SK-N-SH (cell line): ENCODE measurements around the gene MAGEA12. TPM values are rescaled to one million over a fixed set of nuclear protein-coding genes. Genes with fewer than 3 reads are reported as not detected.
"Not testable (repeated sequence)": the region's sequence is repeated elsewhere in the genome, so short reads cannot be mapped to it uniquely, and the experiment has no call there.

Experiments
- CTCF ChIA-PET: fragments of 300-600, 350-600 bp; formaldehyde crosslinking; extraction: SDS; loops from one replicate; lab custom pipeline; 2021; lab: Yijun Ruan, JAX
- POLR2A ChIA-PET: fragments of 350-600 bp; sonication (Branson Sonifier 250); formaldehyde crosslinking; extraction: SDS; loops from one replicate; lab custom pipeline; 2020; ENCODE audit warnings: antibody characterized with exemption, inconsistent platforms; lab: Yijun Ruan, JAX
- DNase-seq: peaks from one replicate; pipeline ENCODE4 v3.0.0; 2012
- H2AFZ ChIP-seq: fragments of 200-600 bp; sonication (generic); 2 replicates; pipeline ENCODE4 v1.8.1; 2016; ENCODE audit warnings: antibody characterized with exemption, mild to moderate bottlenecking, low read depth
- H3F3A ChIP-seq: fragments of 200-600 bp; sonication (generic); replicated peaks from 2 replicates; pipeline ENCODE3; 2016; ENCODE audit warnings: antibody characterized with exemption, mild to moderate bottlenecking; ENCODE audit not compliant: insufficient read depth
- H3K27ac ChIP-seq, 2 experiments: fragments of 200-500 bp in 1 of 2; fragments of 200-600 bp in 1 of 2; sonication (Bioruptor generic) in 1 of 2; sonication (generic), shearing (Covaris generic) in 1 of 2; 2 replicates each; pipeline versions ENCODE4 v1.5.1 to v1.6.1; 2014 to 2016; ENCODE audit warnings: low read depth in 2 of 2, inconsistent platforms in 1 of 2, low read length in 1 of 2, mild to moderate bottlenecking in 1 of 2, mixed read lengths in 1 of 2
- H3K27me3 ChIP-seq: fragments of 200-600 bp; sonication (generic), shearing (Covaris generic); 2 replicates; pipeline ENCODE4 v1.6.1; 2016; ENCODE audit warnings: mixed run types; ENCODE audit not compliant: insufficient read depth
- H3K36me3 ChIP-seq, 2 experiments: fragments of 200-500 bp in 1 of 2; fragments of 200-600 bp in 1 of 2; sonication (Bioruptor generic) in 1 of 2; sonication (generic) in 1 of 2; replicated peaks in 1 of 2; 2 replicates each; pipeline versions ENCODE3 to v1.5.1; 2014 to 2016; ENCODE audit warnings: low read length in 1 of 2, mild to moderate bottlenecking in 1 of 2; ENCODE audit not compliant: insufficient read depth in 2 of 2, control insufficient read depth in 1 of 2
- H3K4me1 ChIP-seq, 2 experiments: fragments of 200-500 bp in 1 of 2; fragments of 200-600 bp in 1 of 2; sonication (Bioruptor generic) in 1 of 2; sonication (generic), shearing (Covaris generic) in 1 of 2; 2 replicates each; pipeline versions ENCODE4 v1.5.1 to v1.6.1; 2014 to 2016; ENCODE audit warnings: low read depth in 1 of 2, low read length in 1 of 2, mixed run types in 1 of 2; ENCODE audit not compliant: insufficient read depth in 2 of 2, control insufficient read depth in 1 of 2
- H3K4me2 ChIP-seq: fragments of 200-600 bp; sonication (generic), shearing (Covaris generic); 2 replicates; pipeline ENCODE4 v1.6.1; 2017; ENCODE audit warnings: mixed run types
- H3K4me3 ChIP-seq, 2 experiments: fragments of 200-500 bp in 1 of 2; fragments of 200-600 bp in 1 of 2; sonication (Bioruptor generic) in 1 of 2; sonication (generic), shearing (Covaris generic) in 1 of 2; 2 replicates each; pipeline versions ENCODE4 v1.5.1 to v1.8.1; 2014 to 2016; ENCODE audit warnings: low read depth in 2 of 2, inconsistent platforms in 1 of 2, low read length in 1 of 2, mild to moderate bottlenecking in 1 of 2, mixed read lengths in 1 of 2, moderate library complexity in 1 of 2
- H3K79me2 ChIP-seq: fragments of 200-600 bp; sonication (generic); 2 replicates; pipeline ENCODE4 v1.8.1; 2017; ENCODE audit warnings: mild to moderate bottlenecking; ENCODE audit not compliant: insufficient read depth
- H3K9ac ChIP-seq: fragments of 200-600 bp; sonication (generic); 2 replicates; pipeline ENCODE4 v1.6.1; 2017; ENCODE audit warnings: mixed run types
- H3K9me2 ChIP-seq: fragments of 200-600 bp; sonication (generic); 2 replicates; pipeline ENCODE4 v1.6.1; 2017; ENCODE audit warnings: mixed run types
- H3K9me3 ChIP-seq: fragments of 200-600 bp; sonication (generic); 2 replicates; pipeline ENCODE4 v1.6.1; 2017; ENCODE audit warnings: mixed run types, mild to moderate bottlenecking, moderate library complexity
- H4K20me1 ChIP-seq: fragments of 200-600 bp; sonication (generic); 2 replicates; pipeline ENCODE4 v1.6.1; 2017; ENCODE audit warnings: mild to moderate bottlenecking, mixed run types; ENCODE audit not compliant: insufficient read depth
- CHD2 ChIP-seq: fragments of 150-350 bp; IDR thresholded peaks from 2 replicates; pipeline ENCODE4 v1.6.1; 2018; ENCODE audit warnings: low read length; ENCODE audit not compliant: partially characterized antibody
- ELF1 ChIP-seq: IDR thresholded peaks from 2 replicates; pipeline ENCODE4 v1.4.0; 2012
- FOXJ3 ChIP-seq: sonication (generic); formaldehyde crosslinking; IDR thresholded peaks from 2 replicates; pipeline ENCODE4 v1.5.1; 2020; ENCODE audit warnings: mild to moderate bottlenecking, missing genetic modification reagents
- GABPA ChIP-seq: IDR thresholded peaks from 2 replicates; pipeline ENCODE4 v1.4.0; 2012; ENCODE audit warnings: low read depth, mild to moderate bottlenecking
- GATA2 ChIP-seq: sonication (generic); formaldehyde crosslinking; IDR thresholded peaks from 2 replicates; pipeline ENCODE4 v1.5.0; 2020; ENCODE audit warnings: mild to moderate bottlenecking, missing genetic modification reagents
- JUND ChIP-seq: IDR thresholded peaks from 2 replicates; pipeline ENCODE4 v1.4.0; 2012
- MEF2A ChIP-seq: IDR thresholded peaks from 2 replicates; pipeline ENCODE4 v1.4.0; 2012; ENCODE audit warnings: low read depth, borderline replicate concordance
- MXI1 ChIP-seq: IDR thresholded peaks from 2 replicates; pipeline ENCODE4 v1.6.1; 2012; ENCODE audit warnings: mild to moderate bottlenecking, low read depth, low read length, improper control_type of control experiment
- NRF1 ChIP-seq: IDR thresholded peaks from 2 replicates; pipeline ENCODE4 v1.6.1; 2012; ENCODE audit warnings: low read depth, mild to moderate bottlenecking, low read length
- PBX3 ChIP-seq: IDR thresholded peaks from 2 replicates; pipeline ENCODE4; 2012
- POLR2AphosphoS5 ChIP-seq: IDR thresholded peaks from 2 replicates; pipeline ENCODE4 v1.6.1; 2012; ENCODE audit warnings: low read depth, low read length
- SIN3A ChIP-seq: IDR thresholded peaks from 2 replicates; pipeline ENCODE4 v1.6.1; 2012; ENCODE audit warnings: low read depth, mild to moderate bottlenecking, low read length, moderate library complexity, borderline replicate concordance
- TAF1 ChIP-seq: IDR thresholded peaks from 2 replicates; pipeline ENCODE4 v1.6.1; 2012; ENCODE audit warnings: low read depth, mild to moderate bottlenecking, low read length, moderate library complexity, borderline replicate concordance
- USF1 ChIP-seq: IDR thresholded peaks from 2 replicates; pipeline ENCODE4 v1.4.0; 2012; ENCODE audit warnings: low read depth, borderline replicate concordance
- USF2 ChIP-seq: fragments of 150-350 bp; IDR thresholded peaks from 2 replicates; pipeline ENCODE4 v1.6.1; 2017; ENCODE audit warnings: antibody characterized with exemption, low read length, low read depth, borderline replicate concordance
- YY1 ChIP-seq: IDR thresholded peaks from 2 replicates; pipeline ENCODE4 v1.4.0; 2012; ENCODE audit warnings: low read depth, mild to moderate bottlenecking
- WGBS: methylation state at CpG from one replicate; pipeline ENCODE4 v1.1.6; 2017; ENCODE audit warnings: low lambda C conversion rate; 5-methylcytosine and 5-hydroxymethylcytosine counted together
- polyA plus RNA-seq, 3 experiments: library from polyadenylated mRNA; depleted of rRNA; stranded (reverse); fragments of >200 nt; gene quantifications; 2 replicates each; pipeline ENCODE4 v1.2.3, GENCODE V29; 2012
- TF ChIP-seq, protein P1 (sequence below): IDR thresholded peaks from 2 replicates; pipeline ENCODE4 v1.4.0; 2012; ENCODE audit warnings: low read depth, borderline replicate concordance
- TF ChIP-seq, protein P2 (sequence below): IDR thresholded peaks from 2 replicates; pipeline ENCODE4 v1.4.0; 2012; ENCODE audit warnings: low read depth

Gene MAGEA12, protein sequence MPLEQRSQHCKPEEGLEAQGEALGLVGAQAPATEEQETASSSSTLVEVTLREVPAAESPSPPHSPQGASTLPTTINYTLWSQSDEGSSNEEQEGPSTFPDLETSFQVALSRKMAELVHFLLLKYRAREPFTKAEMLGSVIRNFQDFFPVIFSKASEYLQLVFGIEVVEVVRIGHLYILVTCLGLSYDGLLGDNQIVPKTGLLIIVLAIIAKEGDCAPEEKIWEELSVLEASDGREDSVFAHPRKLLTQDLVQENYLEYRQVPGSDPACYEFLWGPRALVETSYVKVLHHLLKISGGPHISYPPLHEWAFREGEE
- 81.1 and 104 TPM in 2 replicates for polyA plus RNA-seq (2012; rRNA removed)
- polyA plus RNA-seq (2012; cell fraction: cytosol; rRNA removed): 76.2 and 85.6 TPM in 2 replicates
- 79.9 and 92.3 TPM in 2 replicates for polyA plus RNA-seq (2012; cell fraction: nucleus; rRNA removed)

GRCh38 chrX:152733261-152733975 is at the start of gene MAGEA12, which contains the start of gene CSAG1:
TSS of gene MAGEA12 (plus strand) at chrX:152733757. CDS start at chrX:152736162, 2,405 bp downstream.
TSS of gene CSAG1 (minus strand) at chrX:152733721. CDS start at chrX:152732460, 1,261 bp downstream.
- Histone ChIP-seq H2AFZ (no peak within 1 kb of the TSS), H3K36me3 (peaks cover 2 to 4% of the 10 kb centered on the region in 2 experiments), H3K9me3 (no peaks in the 10 kb centered on the region), H3K27ac (no peak within 1 kb of the TSS), H3K4me2 (peak within 1 kb of the TSS; percentile 79), H4K20me1 (no peaks in the 10 kb centered on the region), H3K4me1 (peaks cover 0 to 6% of the 10 kb centered on the region in 2 experiments; a peak in 1 of 4 replicates), H3K79me2 (peaks cover 55% of the 10 kb centered on the region), H3K4me3 (peak within 1 kb of the TSS; percentile 64 to 73), H3F3A (no peaks in the 10 kb centered on the region), H3K9me2 (no peaks in the 10 kb centered on the region), H3K27me3 (no peaks in the 10 kb centered on the region), H3K9ac (peak within 1 kb of the TSS; percentile 82)
- POLR2A ChIA-PET: no interaction called here
- CTCF ChIA-PET: no interaction called here
- DNase-seq: peak; percentile 81
- TF ChIP-seq TAF1 (peak; percentile 40; the same call in 1 of the 2 replicates), GABPA (peak; percentile 83), ELF1 (peak; percentile 50), USF2 (peak; percentile 39; the same call in 1 of the 2 replicates), NRF1 (peak; percentile 54; the same call in 1 of the 2 replicates), MXI1 (0 out of 2 replicates have a peak, but pooled peaks have one; percentile 20), YY1 (no peak), POLR2AphosphoS5 (0 out of 2 replicates have a peak, but pooled peaks have one; percentile 32), PBX3 (no peak), SIN3A (peak; percentile 59; the same call in 1 of the 2 replicates), MEF2A (no peak), CHD2 (peak; percentile 98), JUND (0 out of 2 replicates have a peak, but pooled peaks have one; percentile 12), FOXJ3 (CRISPR knock-in tag) (no peak), GATA2 (CRISPR knock-in tag) (no peak), USF1 (peak; percentile 91)
- TF ChIP-seq, protein P1, sequence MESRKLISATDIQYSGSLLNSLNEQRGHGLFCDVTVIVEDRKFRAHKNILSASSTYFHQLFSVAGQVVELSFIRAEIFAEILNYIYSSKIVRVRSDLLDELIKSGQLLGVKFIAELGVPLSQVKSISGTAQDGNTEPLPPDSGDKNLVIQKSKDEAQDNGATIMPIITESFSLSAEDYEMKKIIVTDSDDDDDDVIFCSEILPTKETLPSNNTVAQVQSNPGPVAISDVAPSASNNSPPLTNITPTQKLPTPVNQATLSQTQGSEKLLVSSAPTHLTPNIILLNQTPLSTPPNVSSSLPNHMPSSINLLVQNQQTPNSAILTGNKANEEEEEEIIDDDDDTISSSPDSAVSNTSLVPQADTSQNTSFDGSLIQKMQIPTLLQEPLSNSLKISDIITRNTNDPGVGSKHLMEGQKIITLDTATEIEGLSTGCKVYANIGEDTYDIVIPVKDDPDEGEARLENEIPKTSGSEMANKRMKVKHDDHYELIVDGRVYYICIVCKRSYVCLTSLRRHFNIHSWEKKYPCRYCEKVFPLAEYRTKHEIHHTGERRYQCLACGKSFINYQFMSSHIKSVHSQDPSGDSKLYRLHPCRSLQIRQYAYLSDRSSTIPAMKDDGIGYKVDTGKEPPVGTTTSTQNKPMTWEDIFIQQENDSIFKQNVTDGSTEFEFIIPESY: peak; percentile 97
- TF ChIP-seq, protein P2, sequence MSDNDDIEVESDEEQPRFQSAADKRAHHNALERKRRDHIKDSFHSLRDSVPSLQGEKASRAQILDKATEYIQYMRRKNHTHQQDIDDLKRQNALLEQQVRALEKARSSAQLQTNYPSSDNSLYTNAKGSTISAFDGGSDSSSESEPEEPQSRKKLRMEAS: no peak
- WGBS: 11% methylated on average over 4 of the region's 21 CpGs

DNA sequence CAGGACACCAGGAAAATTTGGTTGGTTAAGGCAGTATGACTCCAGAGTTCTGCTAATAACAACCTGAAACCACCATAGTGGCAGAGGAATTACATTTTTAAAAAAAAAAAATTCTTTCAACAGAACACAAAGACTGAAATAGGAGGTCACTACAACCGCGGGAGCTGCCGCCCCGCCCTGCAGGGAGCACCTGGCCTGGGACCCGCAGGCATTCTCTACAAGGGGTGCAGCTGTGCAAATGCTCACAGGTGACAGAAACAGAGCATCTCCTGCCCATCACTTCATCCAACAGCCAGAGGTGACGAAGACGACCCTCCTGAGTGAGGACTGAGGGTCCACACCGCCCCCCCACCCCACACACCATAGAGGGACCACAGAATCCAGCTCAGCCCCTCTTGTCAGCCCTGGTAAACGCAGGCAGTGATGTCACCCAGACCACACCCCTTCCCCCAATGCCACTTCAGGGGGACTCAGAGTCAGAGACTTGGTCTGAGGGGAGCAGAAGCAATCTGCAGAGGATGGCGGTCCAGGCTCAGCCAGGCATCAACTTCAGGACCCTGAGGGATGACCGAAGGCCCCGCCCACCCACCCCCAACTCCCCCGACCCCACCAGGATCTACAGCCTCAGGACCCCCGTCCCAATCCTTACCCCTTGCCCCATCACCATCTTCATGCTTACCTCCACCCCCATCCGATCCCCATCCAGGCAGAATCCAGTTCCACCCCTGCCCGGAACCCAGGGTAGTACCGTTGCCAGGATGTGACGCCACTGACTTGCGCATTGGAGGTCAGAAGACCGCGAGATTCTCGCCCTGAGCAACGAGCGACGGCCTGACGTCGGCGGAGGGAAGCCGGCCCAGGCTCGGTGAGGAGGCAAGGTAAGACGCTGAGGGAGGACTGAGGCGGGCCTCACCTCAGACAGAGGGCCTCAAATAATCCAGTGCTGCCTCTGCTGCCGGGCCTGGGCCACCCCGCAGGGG is 35.3 kb upstream of the MAGEA12 start, which contains the start of gene MAGEA3:
MAGEA3 (plus strand) TSS at position 843 of the 980 bp plus-strand sequence. CDS start 2,039 bp downstream, outside the sequence.
- H3K79me2 ChIP-seq, CTCF ChIA-PET, POLR2A ChIA-PET, H3K4me2 ChIP-seq, DNase-seq, H3K9me2 ChIP-seq, H3K4me1 ChIP-seq, H2AFZ ChIP-seq, H3K9me3 ChIP-seq, H3K36me3 ChIP-seq, H4K20me1 ChIP-seq, H3K27ac ChIP-seq, H3F3A ChIP-seq, H3K27me3 ChIP-seq: not testable (repeated sequence)
- H3K9ac ChIP-seq: peak within 1 kb of the TSS; percentile 51; the same call in 1 of the 2 replicates
- WGBS: no CpG with 5 or more reads among the region's 34 CpGs
- peak within 1 kb of the TSS in 1 of 2 experiments; percentile 44; a peak in 2 of 4 replicates for H3K4me3 ChIP-seq
